Suprapubic skin (tissue), 4 donors: ENCODE data around the gene HIVEP3. TPM values are rescaled to one million over a fixed set of nuclear protein-coding genes. Genes with fewer than 3 reads are reported as not detected.

ENCODE experiments used
- DNase-seq, 2 donors: peaks; one replicate each; pipeline ENCODE4 v3.0.0-alpha.2; 2019; ENCODE audit warnings: low spot score in 2 of 2
- H3K27ac ChIP-seq: fragments of 200-600 bp; sonication (generic); one replicate; pipeline ENCODE4 v1.5.1; 2019
- H3K27me3 ChIP-seq: fragments of 200-600 bp; sonication (generic); one replicate; pipeline ENCODE4 v1.5.1; 2019
- H3K36me3 ChIP-seq: fragments of 200-600 bp; sonication (generic); one replicate; pipeline ENCODE4 v1.5.1; 2019
- H3K4me1 ChIP-seq: fragments of 200-600 bp; sonication (generic); one replicate; pipeline ENCODE4 v1.5.1; 2019
- H3K4me3 ChIP-seq: fragments of 200-600 bp; sonication (generic); one replicate; pipeline ENCODE4 v1.5.1; 2019; ENCODE audit warnings: mild to moderate bottlenecking
- H3K9me3 ChIP-seq: fragments of 200-600 bp; sonication (generic); one replicate; pipeline ENCODE4 v1.5.1; 2019
- CTCF ChIP-seq, 2 donors: fragments of 200-600 bp in 1 of 2; fragments of 450-650 bp in 1 of 2; sonication (generic) in 1 of 2; IDR thresholded peaks; one replicate each; pipeline ENCODE4 v1.5.1; 2016 to 2019; ENCODE audit warnings: antibody characterized with exemption in 2 of 2, mild to moderate bottlenecking in 1 of 2, moderate library complexity in 1 of 2
- EP300 ChIP-seq: sonication (generic); formaldehyde crosslinking; IDR thresholded peaks from one replicate; pipeline ENCODE4 v1.6.1; 2017; ENCODE audit warnings: antibody characterized with exemption
- POLR2A ChIP-seq, 2 donors: fragments of 450-650 bp; IDR thresholded peaks; one replicate each; pipeline ENCODE4 v1.6.1; 2017; ENCODE audit warnings: antibody characterized with exemption in 2 of 2, mild to moderate bottlenecking in 2 of 2, moderate library complexity in 2 of 2
- POLR2AphosphoS5 ChIP-seq, 3 donors: sonication (generic); formaldehyde crosslinking; IDR thresholded peaks; one replicate each; pipeline ENCODE4 v1.6.1; 2017; ENCODE audit warnings: antibody characterized with exemption in 3 of 3
- WGBS: methylation state at CpG from one replicate; pipeline ENCODE4 v1.1.5; 2018; 5-methylcytosine and 5-hydroxymethylcytosine counted together
- total RNA-seq, 4 donors: library from RNA; depleted of rRNA; stranded (reverse); fragments of >200 nt; gene quantifications; one replicate each; pipeline ENCODE4 v1.1.0, GENCODE V29; 2016

The HIVEP3 gene
- total RNA-seq, 4 donors from 2014 or later: 11.3 to 23.9 (median 18.3) TPM

GRCh38 chr1:41592451-41593125 lies 326.1 kb downstream of the HIVEP3 start:
- TF ChIP-seq POLR2AphosphoS5 (IDR thresholded peaks at IDR 0.05) (no peak), CTCF (IDR thresholded peaks at IDR 0.05) (no peak), POLR2A (IDR thresholded peaks at IDR 0.05) (no peak)
- H3K27ac ChIP-seq: no peak overlapping the region
- no peaks in the 10 kb centered on the region for H3K27me3 ChIP-seq
- 90% methylated on average over 5 of the region's 5 CpGs for WGBS
- H3K4me3 ChIP-seq: no peak overlapping the region
- DNase-seq: no peak
- no peaks in the 10 kb centered on the region for H3K4me1 ChIP-seq
- H3K9me3 ChIP-seq: no peaks in the 10 kb centered on the region
- H3K36me3 ChIP-seq: no peaks in the 10 kb centered on the region

- Histone ChIP-seq H3K27me3 (no peaks in the 10 kb centered on the region), H3K36me3 (no peaks in the 10 kb centered on the region), H3K4me3 (no peak overlapping the region), H3K4me1 (no peaks in the 10 kb centered on the region), H3K9me3 (no peaks in the 10 kb centered on the region), H3K27ac (no peak overlapping the region)
- WGBS: 86% methylated on average over 6 of the region's 6 CpGs
- TF ChIP-seq POLR2AphosphoS5 (IDR thresholded peaks at IDR 0.05) (no peak), POLR2A (IDR thresholded peaks at IDR 0.05) (no peak)
- DNase-seq: no peak
Measured at GRCh38 chr1:41591891-41592290, 326.8 kb downstream of the HIVEP3 start.

- Histone ChIP-seq H3K9me3 (no peaks in the 10 kb centered on the region), H3K27ac (no peak overlapping the region), H3K36me3 (no peaks in the 10 kb centered on the region), H3K4me3 (no peak overlapping the region), H3K27me3 (no peaks in the 10 kb centered on the region), H3K4me1 (no peaks in the 10 kb centered on the region)
- DNase-seq: no peak
- TF ChIP-seq POLR2A (IDR thresholded peaks at IDR 0.05) (no peak), POLR2AphosphoS5 (IDR thresholded peaks at IDR 0.05) (no peak), CTCF (IDR thresholded peaks at IDR 0.05) (no peak), EP300 (no peak)
Measured at GRCh38 chr1:41590331-41590730, 328.4 kb downstream of the HIVEP3 start.

GRCh38 chr1:41589395-41589794 lies 329.3 kb downstream of the HIVEP3 start:
- H3K27me3 ChIP-seq: no peaks in the 10 kb centered on the region
- DNase-seq: peak in 1 of 2 donors; percentile 58
- H3K36me3 ChIP-seq: peaks cover 5% of the 10 kb centered on the region
- no peaks in the 10 kb centered on the region for H3K9me3 ChIP-seq
- 91% methylated on average over 5 of the region's 5 CpGs for WGBS
- TF ChIP-seq EP300 (no peak), POLR2A (IDR thresholded peaks at IDR 0.05) (no peak), POLR2AphosphoS5 (IDR thresholded peaks at IDR 0.05) (no peak), CTCF (IDR thresholded peaks at IDR 0.05) (no peak)
- H3K27ac ChIP-seq: no peak overlapping the region
- H3K4me3 ChIP-seq: no peak overlapping the region
- H3K4me1 ChIP-seq: no peaks in the 10 kb centered on the region

GRCh38 chr1:41588334-41588875 lies 330.3 kb downstream of the HIVEP3 start:
- WGBS: 89% methylated on average over 4 of the region's 5 CpGs

More at GRCh38 chr1:41588334-41588875, 330.3 kb downstream of the HIVEP3 start:
- Histone ChIP-seq H3K27me3 (no peaks in the 10 kb centered on the region), H3K27ac (no peak overlapping the region), H3K9me3 (no peaks in the 10 kb centered on the region), H3K36me3 (peaks cover 7% of the 10 kb centered on the region), H3K4me3 (no peak overlapping the region), H3K4me1 (no peaks in the 10 kb centered on the region)
- no peak for DNase-seq
- TF ChIP-seq POLR2A (IDR thresholded peaks at IDR 0.05): no peak
- no peak for TF ChIP-seq EP300
- no peak for TF ChIP-seq CTCF (IDR thresholded peaks at IDR 0.05)
- TF ChIP-seq POLR2AphosphoS5 (IDR thresholded peaks at IDR 0.05): no peak
